Smooth muscle cell (in vitro differentiated cells): ENCODE measurements around the gene TGIF2. TPM values are rescaled to one million over a fixed set of nuclear protein-coding genes. Genes with fewer than 3 reads are reported as not detected.
"Not testable (repeated sequence)": the region's sequence is repeated elsewhere in the genome, so short reads cannot be mapped to it uniquely, and the experiment has no call there.

Experiments used
- DNase-seq: peaks from one replicate; lab custom pipeline; 2025; ENCODE audit not compliant: unreplicated experiment; lab: John Stamatoyannopoulos, UW
- H2AFZ ChIP-seq: fragments of 200-600 bp; sonication (generic); 2 replicates; pipeline ENCODE4 v1.6.0; 2016; ENCODE audit warnings: antibody characterized with exemption, low read depth, mild to moderate bottlenecking
- H3F3A ChIP-seq: fragments of 200-600 bp; sonication (generic); 2 replicates; pipeline ENCODE4 v1.6.0; 2017; ENCODE audit warnings: antibody characterized with exemption, low read depth
- H3K27ac ChIP-seq: fragments of 200-600 bp; sonication (generic); 2 replicates; pipeline ENCODE4 v1.5.1; 2016; ENCODE audit warnings: low read depth, mild to moderate bottlenecking
- H3K27me3 ChIP-seq: fragments of 200-600 bp; sonication (generic); 2 replicates; pipeline ENCODE4 v1.6.1; 2016; ENCODE audit warnings: low read depth, mild to moderate bottlenecking
- H3K36me3 ChIP-seq: fragments of 200-600 bp; sonication (generic); 2 replicates; pipeline ENCODE4 v1.5.1; 2016; ENCODE audit warnings: low read depth
- H3K4me1 ChIP-seq: fragments of 200-600 bp; sonication (generic); 2 replicates; pipeline ENCODE4 v1.5.1; 2016; ENCODE audit warnings: low read depth
- H3K4me2 ChIP-seq: fragments of 200-600 bp; sonication (generic); 2 replicates; pipeline ENCODE4 v1.6.0; 2016; ENCODE audit warnings: mild to moderate bottlenecking
- H3K4me3 ChIP-seq: fragments of 200-600 bp; sonication (generic); 2 replicates; pipeline ENCODE4 v1.5.1; 2016; ENCODE audit warnings: mild to moderate bottlenecking
- H3K79me2 ChIP-seq: fragments of 200-600 bp; sonication (generic); 2 replicates; pipeline ENCODE4 v1.6.0; 2016; ENCODE audit warnings: low read depth, mild to moderate bottlenecking
- H3K9ac ChIP-seq: fragments of 200-600 bp; sonication (generic); 2 replicates; pipeline ENCODE4 v1.6.0; 2016; ENCODE audit warnings: low read depth
- H3K9me3 ChIP-seq: fragments of 200-600 bp; sonication (generic); replicated peaks from 2 replicates; pipeline ENCODE4 v1.5.1; 2016; ENCODE audit warnings: low read depth
- H4K20me1 ChIP-seq: fragments of 200-600 bp; sonication (generic); 2 replicates; pipeline ENCODE4 v1.6.0; 2016; ENCODE audit warnings: low read depth
- WGBS: methylation state at CpG from one replicate; pipeline ENCODE4 v1.1.7; 2016; ENCODE audit warnings: low lambda C conversion rate; 5-methylcytosine and 5-hydroxymethylcytosine counted together
- polyA plus RNA-seq: library from polyadenylated mRNA; unstranded; fragments of >200 nt; fragmentation: Nextera tagmentation; extraction: Ambion mirVana; gene quantifications from 2 replicates; pipeline ENCODE4 v1.2.1, GENCODE V29; 2016
- total RNA-seq: library from RNA; depleted of rRNA; stranded (reverse); fragments of >200 nt; gene quantifications from 2 replicates; pipeline ENCODE4 v1.2.3, GENCODE V29; 2014
- TF ChIP-seq, protein P1 (sequence below): fragments of 200-600 bp; sonication (generic); IDR thresholded peaks from 2 replicates; pipeline ENCODE4 v1.5.1; 2017; ENCODE audit warnings: borderline replicate concordance, mild to moderate bottlenecking, antibody characterized with exemption; ENCODE audit not compliant: insufficient read depth, poor library complexity, severe bottlenecking

Gene TGIF2
- total and polyA plus RNA-seq, 2 experiments from 2014 or later: 14.5 to 18.1 TPM

DNA sequence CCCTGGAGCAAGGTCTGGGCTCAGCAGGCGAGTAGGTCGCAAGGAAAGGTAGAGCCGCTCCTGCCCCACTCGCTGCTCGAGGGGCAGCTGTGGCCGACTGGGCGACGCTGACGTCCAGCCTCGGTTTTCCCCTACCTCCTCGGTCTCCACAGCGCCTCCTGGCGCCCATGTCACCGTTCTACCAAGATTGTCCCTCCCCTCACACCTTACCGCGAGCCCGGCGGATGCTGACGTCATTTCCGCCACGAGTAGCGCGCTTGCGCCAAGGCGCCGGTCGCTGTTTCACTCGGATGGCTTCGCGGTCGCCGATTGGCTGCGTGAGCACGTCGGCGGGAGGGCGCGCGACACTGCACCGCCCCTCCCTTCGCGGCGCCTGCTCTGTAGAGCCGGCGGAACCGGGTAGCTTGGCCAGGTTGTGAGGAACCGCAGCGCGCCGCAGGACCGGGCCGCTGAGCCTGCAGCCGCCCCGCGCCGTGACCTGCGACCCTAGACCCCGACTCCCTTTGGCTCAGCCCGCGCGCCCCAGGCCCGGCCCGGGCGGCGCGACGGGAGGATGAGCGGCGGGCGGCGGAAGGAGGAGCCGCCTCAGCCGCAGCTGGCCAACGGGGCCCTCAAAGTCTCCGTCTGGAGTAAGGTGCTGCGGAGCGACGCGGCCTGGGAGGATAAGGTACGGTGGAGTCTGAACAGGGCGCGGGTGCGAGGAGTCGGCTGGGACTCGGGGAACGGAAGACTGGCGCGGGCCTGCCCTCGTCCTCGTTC, 32.2 kb downstream of the TGIF2 start, which contains the start of gene RAB5IF:
RAB5IF (plus strand) TSS at position 381 of the 759 bp plus-strand sequence; CDS start at position 554, 173 bp downstream.
- Histone ChIP-seq H3F3A (no peaks in the 10 kb centered on the region), H3K9ac (peak within 1 kb of the TSS; percentile 76), H3K27ac (peak within 1 kb of the TSS; percentile 50), H3K4me1 (peaks cover 15% of the 10 kb centered on the region), H3K79me2 (peaks cover 29% of the 10 kb centered on the region), H3K4me3 (peak within 1 kb of the TSS; percentile 84), H3K27me3 (no peaks in the 10 kb centered on the region), H3K36me3 (peaks cover under 1% of the 10 kb centered on the region), H3K9me3 (no peaks in the 10 kb centered on the region), H2AFZ (peak within 1 kb of the TSS; percentile 83), H3K4me2 (peak within 1 kb of the TSS; percentile 93), H4K20me1 (peaks cover 25% of the 10 kb centered on the region)
- WGBS: 1% methylated on average over 90 of the region's 90 CpGs
- peak; percentile 94 for DNase-seq
- TF ChIP-seq, protein P1, sequence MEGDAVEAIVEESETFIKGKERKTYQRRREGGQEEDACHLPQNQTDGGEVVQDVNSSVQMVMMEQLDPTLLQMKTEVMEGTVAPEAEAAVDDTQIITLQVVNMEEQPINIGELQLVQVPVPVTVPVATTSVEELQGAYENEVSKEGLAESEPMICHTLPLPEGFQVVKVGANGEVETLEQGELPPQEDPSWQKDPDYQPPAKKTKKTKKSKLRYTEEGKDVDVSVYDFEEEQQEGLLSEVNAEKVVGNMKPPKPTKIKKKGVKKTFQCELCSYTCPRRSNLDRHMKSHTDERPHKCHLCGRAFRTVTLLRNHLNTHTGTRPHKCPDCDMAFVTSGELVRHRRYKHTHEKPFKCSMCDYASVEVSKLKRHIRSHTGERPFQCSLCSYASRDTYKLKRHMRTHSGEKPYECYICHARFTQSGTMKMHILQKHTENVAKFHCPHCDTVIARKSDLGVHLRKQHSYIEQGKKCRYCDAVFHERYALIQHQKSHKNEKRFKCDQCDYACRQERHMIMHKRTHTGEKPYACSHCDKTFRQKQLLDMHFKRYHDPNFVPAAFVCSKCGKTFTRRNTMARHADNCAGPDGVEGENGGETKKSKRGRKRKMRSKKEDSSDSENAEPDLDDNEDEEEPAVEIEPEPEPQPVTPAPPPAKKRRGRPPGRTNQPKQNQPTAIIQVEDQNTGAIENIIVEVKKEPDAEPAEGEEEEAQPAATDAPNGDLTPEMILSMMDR: peak; percentile 76

DNA sequence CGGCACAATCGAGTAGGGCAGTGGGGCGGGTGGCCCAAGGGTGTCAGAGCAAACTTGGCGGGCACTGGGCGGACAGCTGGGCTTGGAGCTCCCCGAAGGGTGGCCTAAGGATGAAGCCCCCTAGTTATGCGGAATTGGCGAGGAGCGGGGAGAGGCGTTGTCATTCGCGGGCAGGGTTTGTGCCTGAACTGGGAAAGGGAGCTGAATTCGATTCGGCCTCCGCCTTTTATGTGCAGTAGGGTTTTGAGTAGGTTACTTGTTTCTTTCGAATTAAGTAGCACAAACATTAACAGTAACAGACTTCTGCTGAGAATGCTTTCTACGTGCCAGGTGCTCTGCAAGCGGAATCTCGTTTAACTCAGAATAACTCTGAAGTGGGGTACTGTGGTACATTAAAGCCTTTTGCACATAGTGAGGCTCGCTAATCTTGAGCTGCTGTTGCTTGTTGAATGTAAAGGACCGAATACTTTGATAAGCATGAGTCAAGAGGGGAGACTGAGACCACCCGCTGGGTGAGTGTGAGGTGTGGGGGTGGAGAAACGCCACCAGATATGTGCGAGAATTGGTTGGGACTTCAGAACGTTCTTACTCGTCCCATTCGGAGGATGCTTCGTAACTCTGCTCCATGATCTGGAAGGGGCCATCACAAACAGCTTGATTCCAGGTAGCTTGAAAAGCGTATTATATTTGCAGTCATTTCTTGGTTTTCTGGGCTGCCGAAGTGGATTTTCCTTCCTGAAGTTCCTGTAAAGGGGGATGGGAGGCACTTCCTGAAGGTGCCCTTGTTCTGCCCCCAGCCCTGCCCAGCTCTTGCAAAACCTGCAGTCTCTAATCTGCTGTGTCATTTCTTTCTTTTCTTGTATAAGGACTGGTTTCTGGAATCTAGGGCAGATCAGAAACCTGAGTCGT, 33.0 kb downstream of the TGIF2 start:
- Histone ChIP-seq H3K27ac (peak overlapping the region; percentile 50), H3K36me3 (peaks cover 4% of the 10 kb centered on the region), H3K9ac (peak overlapping the region; percentile 76), H4K20me1 (peaks cover 25% of the 10 kb centered on the region), H2AFZ (no peak overlapping the region), H3K9me3 (no peaks in the 10 kb centered on the region), H3K27me3 (no peaks in the 10 kb centered on the region), H3F3A (no peaks in the 10 kb centered on the region), H3K79me2 (peaks cover 29% of the 10 kb centered on the region), H3K4me3 (peak overlapping the region; percentile 84), H3K4me1 (peaks cover 15% of the 10 kb centered on the region), H3K4me2 (peak overlapping the region; percentile 93)
- 4% methylated on average over 31 of the region's 31 CpGs for WGBS
- no peak for DNase-seq
- TF ChIP-seq, protein P1: no peak

DNA sequence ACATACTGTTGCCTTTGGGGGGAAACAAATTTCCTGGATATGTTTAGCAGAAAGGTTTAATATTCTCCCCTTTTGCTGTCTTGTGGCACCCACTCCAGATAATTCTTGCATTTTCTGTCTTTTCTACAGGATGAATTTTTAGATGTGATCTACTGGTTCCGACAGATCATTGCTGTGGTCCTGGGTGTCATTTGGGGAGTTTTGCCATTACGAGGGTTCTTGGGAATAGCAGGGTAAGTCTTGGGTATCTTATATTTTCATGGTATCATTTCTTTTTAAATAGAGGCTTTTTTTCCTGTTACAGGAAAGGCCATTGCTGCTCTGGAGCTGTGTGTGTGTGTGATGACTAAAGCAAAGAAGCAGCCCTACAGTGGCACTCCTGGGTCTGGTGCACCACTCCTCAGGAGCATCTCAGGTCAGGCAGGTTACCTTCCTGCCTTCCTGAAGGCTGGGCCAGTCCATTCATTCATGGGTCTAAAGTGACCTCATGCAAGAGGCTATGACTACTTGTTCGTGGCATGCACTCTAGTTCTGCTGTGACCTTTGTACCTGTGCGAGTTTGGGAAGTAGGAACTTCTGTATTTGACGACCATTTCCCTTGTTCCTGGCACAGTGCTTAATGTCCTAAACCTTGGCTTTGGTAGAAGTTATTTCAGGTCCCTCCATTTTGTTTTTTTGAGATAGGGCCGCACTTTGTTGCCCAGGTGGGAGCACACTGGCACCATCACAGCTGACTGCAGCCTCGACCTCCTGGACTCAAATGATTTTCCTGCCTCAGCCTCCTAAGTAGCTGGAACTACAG, 34.4 kb downstream of the TGIF2 start:
- H2AFZ ChIP-seq: no peak overlapping the region
- no peaks in the 10 kb centered on the region for H3K27me3 ChIP-seq
- H3K9me3 ChIP-seq: no peaks in the 10 kb centered on the region
- WGBS: 94% methylated on average over 7 of the region's 7 CpGs
- DNase-seq: no peak
- no peak overlapping the region for H3K9ac ChIP-seq
- H4K20me1 ChIP-seq: peaks cover 29% of the 10 kb centered on the region
- no peak overlapping the region for H3K27ac ChIP-seq
- peaks cover 15% of the 10 kb centered on the region for H3K4me1 ChIP-seq
- peak overlapping the region; percentile 93 for H3K4me2 ChIP-seq
- H3K36me3 ChIP-seq: peaks cover 4% of the 10 kb centered on the region
- H3F3A ChIP-seq: no peaks in the 10 kb centered on the region
- TF ChIP-seq, protein P1: no peak
- peaks cover 29% of the 10 kb centered on the region for H3K79me2 ChIP-seq
- peak overlapping the region; percentile 84 for H3K4me3 ChIP-seq

DNA sequence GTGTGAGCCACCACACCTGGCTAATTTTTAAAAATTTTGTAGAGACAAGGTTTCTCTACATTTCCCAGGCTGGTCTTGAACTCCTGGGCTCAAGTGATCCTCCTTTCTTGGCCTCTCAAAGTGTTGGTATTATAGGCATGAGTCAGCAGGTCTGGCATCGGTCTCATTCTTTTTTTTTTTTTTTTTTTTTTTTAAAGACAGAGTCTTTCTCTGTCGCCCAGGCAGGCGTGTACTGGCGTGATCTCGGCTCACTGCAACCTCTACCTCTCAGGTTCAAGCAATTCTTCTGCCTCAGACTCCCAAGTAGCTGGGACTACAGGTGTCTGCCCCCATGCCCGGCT, 35.0 kb downstream of the TGIF2 start:
- Histone ChIP-seq H3K79me2 (peaks cover 29% of the 10 kb centered on the region), H4K20me1 (peaks cover 31% of the 10 kb centered on the region), H3K4me1 (peaks cover 15% of the 10 kb centered on the region)
- H3K9ac ChIP-seq, H3K36me3 ChIP-seq, H3F3A ChIP-seq, H2AFZ ChIP-seq, H3K4me3 ChIP-seq, H3K27me3 ChIP-seq, DNase-seq, H3K27ac ChIP-seq, H3K4me2 ChIP-seq, H3K9me3 ChIP-seq: not testable (repeated sequence)
- 87% methylated on average over 6 of the region's 6 CpGs for WGBS
